Thyroid gland (tissue), 4 donors: ENCODE data around the gene UBE2D3.

ENCODE experiments used
- CTCF ChIP-seq, 6 experiments: fragments of 200-600 bp in 3 of 6; fragments of 450-650 bp in 3 of 6; sonication (generic) in 3 of 6; IDR thresholded peaks; one replicate each; pipeline ENCODE4 v1.5.1; 2016 to 2019; ENCODE audit warnings: antibody characterized with exemption in 6 of 6, mild to moderate bottlenecking in 2 of 6, inconsistent platforms in 1 of 6, moderate library complexity in 1 of 6
- POLR2A ChIP-seq, 2 donors: fragments of 450-650 bp; IDR thresholded peaks; one replicate each; pipeline ENCODE4 v1.6.1; 2017; ENCODE audit warnings: antibody characterized with exemption in 2 of 2, mild to moderate bottlenecking in 2 of 2, moderate library complexity in 1 of 2

DNA sequence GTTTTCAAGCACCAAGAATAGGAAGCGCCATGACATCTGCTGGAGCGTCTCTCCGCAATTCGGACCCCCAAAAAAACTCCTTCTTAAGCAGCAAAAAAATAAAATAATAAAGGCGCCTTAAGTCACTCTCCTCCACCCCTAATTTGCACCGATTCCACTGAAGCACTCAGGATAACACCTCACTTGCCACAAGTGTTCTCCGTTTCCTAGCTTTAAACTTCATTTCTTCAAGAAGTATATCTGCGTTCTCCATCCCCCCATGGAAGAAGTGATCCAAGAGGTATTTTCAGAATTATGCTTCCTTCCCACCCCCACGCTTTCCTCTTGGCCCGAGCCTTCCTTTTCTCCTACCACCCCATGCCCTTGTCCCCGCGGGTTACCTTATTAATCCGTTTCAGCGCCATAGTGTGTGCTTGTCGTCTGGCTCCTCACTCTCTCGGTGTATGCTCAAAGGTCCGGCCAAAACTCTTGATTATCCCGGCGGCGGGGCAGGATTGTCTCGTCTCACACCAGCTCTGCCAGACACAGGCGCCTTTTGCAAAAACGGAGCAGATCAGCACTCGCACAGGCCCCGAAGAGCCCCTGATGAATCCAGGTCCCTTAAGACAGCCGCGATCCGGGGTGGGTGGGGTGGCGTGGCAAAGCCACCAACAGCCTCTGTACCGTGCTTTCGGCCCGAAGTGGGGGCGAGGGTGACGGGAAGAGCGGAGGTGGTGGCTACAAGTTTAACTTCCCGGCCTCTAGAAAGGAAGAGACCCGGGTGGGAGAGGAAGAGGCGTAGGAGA lies 1.1 kb downstream of the UBE2D3 start:
- TF ChIP-seq CTCF (IDR thresholded peaks at IDR 0.05): no peak
- TF ChIP-seq POLR2A (IDR thresholded peaks at IDR 0.05): no peak
